ENCODE results near the gene FNDC5.

Gene FNDC5

DNA sequence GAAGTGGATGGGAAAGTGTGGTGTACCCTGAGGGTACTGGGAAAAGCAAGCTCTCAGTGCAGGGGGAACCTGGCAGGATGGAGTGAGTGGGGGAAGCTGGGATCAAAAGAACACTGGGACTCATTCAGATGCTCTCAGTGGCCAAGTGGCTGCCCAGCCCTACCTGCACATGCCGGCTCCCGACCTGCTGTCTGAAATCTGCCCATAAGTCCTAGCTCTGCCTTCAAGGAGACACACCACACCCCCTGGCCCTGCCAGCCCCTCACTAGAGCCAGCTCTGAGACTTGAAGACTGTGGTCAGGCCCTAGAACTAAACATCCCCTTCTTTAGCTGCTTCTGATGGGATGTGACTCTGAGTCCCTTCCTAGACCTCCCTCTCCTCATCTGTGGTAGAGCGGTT is 28.2 kb upstream of the FNDC5 start:
- no peak for DNase-seq
- Histone ChIP-seq H3K4me3 (ENCODE audit: low read depth, low read length) (no peak overlapping the region), H3K36me3 (no peaks in the 10 kb centered on the region), H3K27me3 (peaks cover 20% of the 10 kb centered on the region), H3K4me1 (no peaks in the 10 kb centered on the region), H3K9me3 (no peaks in the 10 kb centered on the region)
- no peak for TF ChIP-seq CTCF (IDR thresholded peaks at IDR 0.05; ENCODE audit: low read depth, low read length)

DNA sequence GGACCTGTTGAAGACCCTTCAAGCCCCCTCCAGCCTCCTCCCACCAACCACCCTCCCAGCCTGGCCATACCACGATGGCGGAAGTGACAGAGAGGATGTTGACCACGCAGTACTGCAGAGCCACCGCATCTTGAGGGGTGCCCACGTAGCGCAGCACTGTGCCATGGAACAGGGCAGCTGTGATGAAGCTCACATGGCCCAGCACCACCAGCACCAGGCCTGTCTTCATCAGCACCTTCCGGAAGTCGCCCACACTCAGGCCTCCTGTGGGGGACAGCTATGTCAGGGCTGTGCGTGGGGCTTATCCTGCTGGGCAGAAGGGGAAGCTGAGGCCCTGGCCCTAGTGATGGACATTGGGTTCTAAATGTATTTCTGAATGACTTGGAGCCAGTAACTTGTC is 27.3 kb upstream of the FNDC5 start:
- DNase-seq, result no peak
- H3K9me3 ChIP-seq, result no peaks in the 10 kb centered on the region
- no peaks in the 10 kb centered on the region for H3K36me3 ChIP-seq
- TF ChIP-seq CTCF (IDR thresholded peaks at IDR 0.05; ENCODE audit: low read depth, low read length), result no peak
- H3K4me3 ChIP-seq (ENCODE audit: low read depth, low read length), result no peak overlapping the region
- no peaks in the 10 kb centered on the region for H3K4me1 ChIP-seq
- peaks cover 20% of the 10 kb centered on the region for H3K27me3 ChIP-seq

GRCh38 chr1:32897082-32898049 is 26.7 kb upstream of the FNDC5 start:
- H3K36me3 ChIP-seq, result no peaks in the 10 kb centered on the region
- no peak for TF ChIP-seq CTCF (IDR thresholded peaks at IDR 0.05; ENCODE audit: low read depth, low read length)
- no peaks in the 10 kb centered on the region for H3K4me1 ChIP-seq
- H3K9me3 ChIP-seq, result no peaks in the 10 kb centered on the region
- peaks cover 17% of the 10 kb centered on the region for H3K27me3 ChIP-seq
- H3K4me3 ChIP-seq (ENCODE audit: low read depth, low read length), result no peak overlapping the region
- no peak for DNase-seq

DNA sequence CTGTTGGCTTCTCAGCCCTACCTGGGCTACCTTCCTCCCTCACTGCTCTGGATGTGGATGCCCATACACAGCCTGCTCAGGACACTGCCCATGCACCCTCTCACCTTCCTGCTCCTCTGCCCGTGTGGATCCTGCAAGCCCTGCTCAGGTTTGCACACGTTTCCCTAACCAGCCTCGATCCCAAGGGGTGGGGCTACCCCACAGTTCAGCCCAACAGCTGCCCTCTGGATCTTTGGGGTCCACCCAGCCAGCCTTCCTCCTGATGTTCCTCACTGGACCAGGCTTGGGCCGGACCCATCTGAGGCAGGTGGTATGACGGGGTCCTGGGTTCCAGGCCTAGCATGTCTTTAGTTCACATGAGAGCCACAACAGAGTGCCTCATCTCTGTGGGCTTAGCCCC is 25.7 kb upstream of the FNDC5 start:
- Histone ChIP-seq H3K9me3 (no peaks in the 10 kb centered on the region), H3K4me3 (ENCODE audit: low read depth, low read length) (no peak overlapping the region), H3K36me3 (no peaks in the 10 kb centered on the region), H3K27me3 (peaks cover 11% of the 10 kb centered on the region), H3K4me1 (no peaks in the 10 kb centered on the region)
- TF ChIP-seq CTCF (IDR thresholded peaks at IDR 0.05; ENCODE audit: low read depth, low read length), result no peak
- no peak for DNase-seq

GRCh38 chr1:32895325-32896215 is 24.9 kb upstream of the FNDC5 start:
- no peak for TF ChIP-seq CTCF (IDR thresholded peaks at IDR 0.05; ENCODE audit: low read depth, low read length)
- DNase-seq, result no peak
- no peaks in the 10 kb centered on the region for H3K36me3 ChIP-seq
- no peaks in the 10 kb centered on the region for H3K4me1 ChIP-seq
- no peak overlapping the region for H3K4me3 ChIP-seq (ENCODE audit: low read depth, low read length)
- H3K27me3 ChIP-seq, result peaks cover 2% of the 10 kb centered on the region
- H3K9me3 ChIP-seq, result no peaks in the 10 kb centered on the region
